ENCODE results near the gene KRT75.

GRCh38 chr12:52383331-52383730 lies 50.8 kb downstream of the KRT75 start:
- TF ChIP-seq, protein P1, sequence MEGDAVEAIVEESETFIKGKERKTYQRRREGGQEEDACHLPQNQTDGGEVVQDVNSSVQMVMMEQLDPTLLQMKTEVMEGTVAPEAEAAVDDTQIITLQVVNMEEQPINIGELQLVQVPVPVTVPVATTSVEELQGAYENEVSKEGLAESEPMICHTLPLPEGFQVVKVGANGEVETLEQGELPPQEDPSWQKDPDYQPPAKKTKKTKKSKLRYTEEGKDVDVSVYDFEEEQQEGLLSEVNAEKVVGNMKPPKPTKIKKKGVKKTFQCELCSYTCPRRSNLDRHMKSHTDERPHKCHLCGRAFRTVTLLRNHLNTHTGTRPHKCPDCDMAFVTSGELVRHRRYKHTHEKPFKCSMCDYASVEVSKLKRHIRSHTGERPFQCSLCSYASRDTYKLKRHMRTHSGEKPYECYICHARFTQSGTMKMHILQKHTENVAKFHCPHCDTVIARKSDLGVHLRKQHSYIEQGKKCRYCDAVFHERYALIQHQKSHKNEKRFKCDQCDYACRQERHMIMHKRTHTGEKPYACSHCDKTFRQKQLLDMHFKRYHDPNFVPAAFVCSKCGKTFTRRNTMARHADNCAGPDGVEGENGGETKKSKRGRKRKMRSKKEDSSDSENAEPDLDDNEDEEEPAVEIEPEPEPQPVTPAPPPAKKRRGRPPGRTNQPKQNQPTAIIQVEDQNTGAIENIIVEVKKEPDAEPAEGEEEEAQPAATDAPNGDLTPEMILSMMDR (IDR thresholded peaks at IDR 0.05; ENCODE audit: low read depth, low read length, poor library complexity, severe bottlenecking) = no peak
- no peak for TF ChIP-seq EZH2phosphoT487 (IDR thresholded peaks at IDR 0.05; ENCODE audit: borderline replicate concordance, low read length)
